GM18909 (cell line): Measurements from ENCODE around the gene ACOT7.

Source experiments
- ATAC-seq: cut with Tn5 transposase; IDR thresholded peaks from one replicate; pipeline ENCODE4 v1.9.1; 2021; ENCODE audit warnings: mild to moderate bottlenecking; ENCODE audit not compliant: unreplicated experiment, poor library complexity

Gene ACOT7

GRCh38 chr1:6294080-6294889 is 99.3 kb downstream of the ACOT7 start:
- no peak for ATAC-seq

DNA sequence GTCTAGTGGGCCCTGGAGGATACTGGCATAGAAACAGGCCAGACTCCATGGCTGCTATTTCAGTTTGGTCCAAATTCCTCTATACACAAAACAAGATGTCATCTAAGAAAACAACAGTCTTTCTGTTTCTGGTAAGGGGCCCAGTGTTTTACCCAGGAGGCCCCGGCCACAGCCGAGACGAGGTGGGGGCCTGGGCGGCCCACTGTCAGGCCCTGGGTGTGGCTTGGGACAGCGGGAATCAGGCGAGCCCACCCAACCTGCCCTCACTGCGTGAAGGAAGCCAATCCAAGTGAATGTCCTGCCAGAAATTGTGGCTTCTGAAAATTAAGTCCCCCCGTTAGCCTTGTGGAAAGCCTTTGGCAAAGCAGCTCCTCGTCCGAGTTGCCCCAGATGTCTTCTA is 101.5 kb downstream of the ACOT7 start:
- ATAC-seq = no peak

DNA sequence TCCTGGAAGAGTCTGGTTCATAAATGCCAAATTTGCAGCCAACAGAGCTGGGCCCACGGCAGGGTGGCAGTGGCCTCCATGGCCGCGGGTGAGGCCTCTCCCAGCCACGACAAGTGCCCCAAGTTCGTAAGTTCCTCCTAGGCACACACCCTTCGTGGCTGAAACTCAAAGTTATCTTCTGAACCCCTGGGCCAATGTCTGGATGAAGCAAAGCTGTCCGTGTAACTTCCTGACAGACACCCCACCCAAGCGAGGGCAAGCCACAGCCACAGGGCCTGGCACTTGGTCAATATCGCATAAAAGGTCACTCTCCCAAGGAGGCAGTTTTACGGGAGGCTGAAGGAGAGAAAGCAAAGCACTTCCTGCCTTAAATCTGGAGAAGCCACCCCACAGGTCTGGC is 104.9 kb downstream of the ACOT7 start:
- no peak for ATAC-seq

- no peak for ATAC-seq
Measured at GRCh38 chr1:6288026-6288425, 105.5 kb downstream of the ACOT7 start.

GRCh38 chr1:6287431-6287886 is 106.1 kb downstream of the ACOT7 start:
- ATAC-seq = no peak

- no peak for ATAC-seq
Measured at GRCh38 chr1:6287029-6287428, 106.5 kb downstream of the ACOT7 start.

GRCh38 chr1:6286266-6286665 is 107.3 kb downstream of the ACOT7 start:
- ATAC-seq = no peak

- ATAC-seq = no peak
Measured at GRCh38 chr1:6285336-6285735, 108.2 kb downstream of the ACOT7 start.

DNA sequence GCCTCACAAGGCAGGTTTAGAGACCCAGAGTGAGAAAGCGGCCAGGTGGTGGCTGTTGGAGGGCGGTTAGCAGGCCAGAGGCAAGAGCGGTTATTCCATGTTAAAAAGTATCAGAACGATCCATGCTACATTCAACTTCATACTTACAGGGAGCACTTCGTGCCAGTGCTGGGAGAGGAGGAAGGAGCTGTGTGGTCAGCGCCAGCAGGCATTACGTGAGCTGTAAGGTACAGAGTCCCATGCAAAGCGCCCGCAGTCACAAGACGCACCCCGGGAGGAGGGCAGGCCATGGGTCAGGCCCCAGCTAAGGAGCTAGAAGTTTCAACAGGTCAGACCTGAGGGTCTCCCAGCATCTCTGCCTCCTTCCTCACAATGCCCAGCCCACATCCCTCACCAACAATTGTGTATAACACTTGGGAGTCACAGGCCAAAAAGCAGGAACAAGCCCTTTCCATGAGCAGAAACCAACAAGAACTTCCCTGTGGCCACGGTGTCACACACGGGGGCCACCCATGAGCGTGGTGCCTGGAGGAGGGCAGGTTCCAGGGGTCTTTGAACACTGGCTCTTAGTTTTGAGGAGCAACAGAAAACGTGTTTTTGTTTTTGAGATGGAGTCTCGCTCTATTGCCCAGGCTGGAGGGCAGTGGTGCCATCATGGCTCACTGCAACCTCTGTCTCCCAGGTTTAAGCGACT is 110.8 kb downstream of the ACOT7 start:
- no peak for ATAC-seq

- no peak for ATAC-seq
Measured at GRCh38 chr1:6281511-6282402, 111.8 kb downstream of the ACOT7 start.

DNA sequence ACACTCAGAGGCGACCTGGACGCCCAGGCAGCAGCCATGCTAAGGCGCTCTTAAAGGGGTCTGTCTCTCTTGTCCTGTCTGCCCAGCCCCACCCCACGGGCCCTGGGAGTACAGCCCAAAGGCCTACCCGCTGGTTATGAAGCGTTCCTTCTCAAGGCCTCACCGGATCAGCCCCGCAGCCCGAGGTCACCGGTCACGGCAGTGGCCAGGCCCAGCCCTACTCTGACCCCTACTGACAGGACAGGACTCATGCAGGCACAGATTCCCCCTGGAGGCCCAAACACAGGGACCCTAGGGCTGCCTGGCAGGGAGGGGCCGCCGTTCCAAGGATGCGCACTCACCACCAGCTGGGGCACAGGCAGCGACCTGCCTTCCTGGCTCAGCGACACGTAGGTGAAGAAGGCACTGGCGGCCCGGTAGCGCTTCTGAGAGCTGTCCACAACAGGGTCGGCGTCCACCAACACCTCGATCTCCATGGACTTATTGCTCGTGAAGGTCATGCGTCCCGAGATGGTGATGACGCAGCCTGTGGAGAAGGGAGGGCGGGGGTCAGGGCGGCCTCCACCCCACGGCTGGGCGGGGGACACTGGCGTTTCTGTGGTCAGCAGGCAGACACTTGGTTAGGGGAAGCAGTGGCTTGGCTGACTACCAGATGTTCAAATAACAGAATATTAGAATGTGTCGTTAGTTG is 112.7 kb downstream of the ACOT7 start:
- ATAC-seq = no peak

DNA sequence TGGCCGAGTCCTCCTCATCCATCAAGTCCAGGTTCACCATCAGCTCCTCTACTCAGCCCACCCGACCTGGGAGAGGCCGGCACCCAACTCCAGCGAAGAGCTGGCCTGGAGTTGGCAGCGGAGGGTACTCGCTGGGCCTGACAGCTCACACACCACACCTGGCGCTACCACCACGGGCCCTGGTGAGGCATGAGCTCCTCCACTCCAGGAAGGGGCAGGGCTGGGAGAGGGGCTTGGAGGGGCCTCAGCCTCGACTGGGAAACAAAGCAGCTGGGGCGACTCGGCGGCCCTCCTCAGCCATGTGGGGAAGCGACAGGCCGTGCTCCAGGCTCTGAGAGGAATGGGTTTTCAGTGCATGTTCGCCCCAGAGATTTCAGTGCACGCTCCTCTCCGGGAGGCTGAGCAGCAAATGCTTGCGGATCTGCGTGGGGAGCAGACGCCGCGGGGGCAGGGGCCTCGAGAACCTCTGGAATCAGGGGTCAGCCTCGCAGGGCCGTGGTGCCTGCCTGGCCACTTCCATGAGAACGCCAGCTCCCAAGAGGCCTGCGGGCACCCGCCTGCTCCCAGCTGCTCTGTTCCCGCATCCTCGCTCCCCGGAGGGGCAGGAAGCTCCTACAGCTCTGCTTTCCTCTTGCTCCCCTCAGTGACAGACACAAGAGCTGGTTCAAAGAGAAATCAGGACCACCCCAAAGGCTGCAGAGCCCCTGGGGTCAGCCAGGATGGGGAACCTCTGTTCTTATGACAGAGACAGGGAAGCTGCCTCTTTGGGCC is 113.8 kb downstream of the ACOT7 start:
- no peak for ATAC-seq

GRCh38 chr1:6279066-6279465 is 114.5 kb downstream of the ACOT7 start:
- ATAC-seq = no peak

DNA sequence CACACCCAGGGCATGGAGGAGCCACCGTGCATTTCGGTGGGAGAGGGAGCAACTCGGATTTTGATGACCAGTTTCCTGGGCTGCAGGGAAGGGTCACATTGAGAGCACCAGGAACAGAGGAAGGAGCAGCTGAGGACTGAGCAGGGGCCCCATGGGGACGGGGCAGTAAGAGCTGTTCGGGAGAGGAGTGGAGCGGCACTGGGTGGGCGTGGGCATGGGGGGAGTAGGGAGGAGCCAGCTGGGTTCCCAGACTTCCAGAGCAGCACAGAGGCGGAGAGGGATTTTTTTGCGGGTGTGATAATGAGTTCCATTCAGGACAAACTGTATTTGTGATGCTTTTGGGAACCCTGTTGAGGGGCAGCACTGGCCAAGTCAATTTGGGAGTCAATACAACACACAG is 115.3 kb downstream of the ACOT7 start:
- ATAC-seq = no peak

DNA sequence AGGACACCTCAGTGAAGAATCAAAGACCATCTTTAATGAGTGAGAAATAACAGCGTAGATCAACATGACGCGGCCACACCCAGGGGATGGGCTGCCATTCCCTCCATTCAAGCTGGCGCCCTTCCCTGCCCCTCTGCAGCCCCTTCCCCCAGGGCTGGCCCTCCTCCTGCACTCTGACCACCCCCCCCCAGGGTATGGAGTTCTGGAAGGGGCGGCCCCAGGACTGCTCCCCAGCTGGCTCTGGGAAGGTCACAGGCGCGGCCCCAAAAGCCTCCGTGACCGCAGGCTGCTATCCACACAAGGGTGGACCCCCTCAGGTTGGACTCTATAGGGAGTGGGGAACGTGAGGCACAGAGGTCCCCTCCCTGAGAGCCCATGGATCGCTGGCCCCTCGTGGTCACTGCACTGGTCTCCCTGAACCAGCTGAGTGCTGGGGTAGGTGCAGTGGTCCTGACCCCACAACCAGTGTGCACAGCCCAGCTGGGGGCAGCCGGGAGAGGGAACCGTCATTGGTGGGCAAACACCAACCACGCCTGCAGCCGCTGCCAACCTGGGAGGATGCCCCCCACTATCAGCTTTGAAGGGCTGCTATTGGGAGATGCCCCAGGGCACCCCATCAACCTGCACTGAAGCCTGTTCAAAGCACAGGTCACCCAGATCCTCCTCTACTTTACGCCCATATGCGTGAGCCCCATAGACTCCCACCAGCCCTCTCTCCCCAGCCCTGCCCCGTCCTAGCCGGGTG is 116.6 kb downstream of the ACOT7 start:
- no peak for ATAC-seq

GRCh38 chr1:6275826-6276782 is 117.5 kb downstream of the ACOT7 start:
- ATAC-seq = no peak

- no peak for ATAC-seq
Measured at GRCh38 chr1:6274622-6275139, 118.9 kb downstream of the ACOT7 start.
